AG08396 (cell line): ENCODE measurements around the gene ENO4.
A peak's percentile ranks its signal among the peaks of the same experiment; 100 is the strongest.

Experiments
- DNase-seq: peaks from one replicate; pipeline ENCODE4 v3.0.0; 2012; ENCODE audit warnings: low spot score, mixed read lengths

ENO4 gene

GRCh38 chr10:116849248-116850057 is at the start of gene ENO4:
ENO4 (plus strand) TSS chr10:116849499; CDS start chr10:116849567, 68 bp downstream.
- peak; percentile 84 for DNase-seq

GRCh38 chr10:116800286-116800929 is 48.9 kb upstream of the ENO4 start:
- DNase-seq, result no peak

GRCh38 chr10:116801658-116802057 is 47.6 kb upstream of the ENO4 start:
- DNase-seq, result no peak

GRCh38 chr10:116802474-116802873 is 46.8 kb upstream of the ENO4 start:
- DNase-seq, result no peak

GRCh38 chr10:116802876-116803275 is 46.4 kb upstream of the ENO4 start:
- no peak for DNase-seq

- DNase-seq, result no peak
These were observed 45.6 kb upstream of the ENO4 start for GRCh38 chr10:116803451-116804249.

- no peak for DNase-seq
These were observed 40.6 kb upstream of the ENO4 start for GRCh38 chr10:116808706-116809105.

GRCh38 chr10:116809483-116810119 is 39.7 kb upstream of the ENO4 start:
- peak; percentile 24 for DNase-seq

- no peak for DNase-seq
These were observed 39.2 kb upstream of the ENO4 start for GRCh38 chr10:116810120-116810500.

- no peak for DNase-seq
These were observed 38.4 kb upstream of the ENO4 start for GRCh38 chr10:116810895-116811294.

GRCh38 chr10:116811691-116812090 is 37.6 kb upstream of the ENO4 start:
- no peak for DNase-seq

GRCh38 chr10:116815641-116816415 is 33.5 kb upstream of the ENO4 start:
- peak; percentile 16 for DNase-seq

- DNase-seq, result no peak
These were observed 32.1 kb upstream of the ENO4 start for GRCh38 chr10:116817178-116817577.

GRCh38 chr10:116817780-116818343 is 31.4 kb upstream of the ENO4 start:
- DNase-seq, result no peak

GRCh38 chr10:116819999-116820677 is 29.2 kb upstream of the ENO4 start:
- no peak for DNase-seq

GRCh38 chr10:116825901-116826300 is 23.4 kb upstream of the ENO4 start:
- DNase-seq, result no peak

GRCh38 chr10:116826803-116827202 is 22.5 kb upstream of the ENO4 start:
- no peak for DNase-seq

GRCh38 chr10:116827214-116827671 is 22.1 kb upstream of the ENO4 start:
- no peak for DNase-seq

- no peak for DNase-seq
These were observed 21.2 kb upstream of the ENO4 start for GRCh38 chr10:116828116-116828515.

- no peak for DNase-seq
These were observed 19.6 kb upstream of the ENO4 start for GRCh38 chr10:116829711-116830110.
